IMR-90 (cell line): ENCODE results near the gene HTR1E. TPM values are rescaled to one million over a fixed set of nuclear protein-coding genes. Genes with fewer than 3 reads are reported as not detected.

Source experiments
- ATAC-seq: fragments of 200-7000 bp; cut with Tn5 transposase; 2 replicates; pipeline ENCODE4 v1.9.1; 2020; ENCODE audit warnings: low read depth, mild to moderate bottlenecking, moderate library complexity
- BruUV-seq: library from RNA; stranded (reverse); fragments of 400-500 nt; replicated peaks from 2 replicates; lab custom pipeline; 2021; lab: Mats Ljungman, UMichigan
- CTCF ChIA-PET: fragments of 300-600 bp; formaldehyde crosslinking; extraction: SDS; loops from one replicate; lab custom pipeline; 2021; ENCODE audit warnings: antibody characterized with exemption; lab: Yijun Ruan, JAX
- POLR2A ChIA-PET: fragments of 300-600 bp; sonication (Branson Sonifier 250); formaldehyde crosslinking; loops from one replicate; lab custom pipeline; 2022; ENCODE audit warnings: antibody characterized with exemption; ENCODE audit not compliant: unreplicated experiment; lab: Charles Lee
- DNase-seq: peaks from one replicate; pipeline ENCODE4 v3.0.0; 2013
- H2AFZ ChIP-seq: replicated peaks from 2 replicates; pipeline ENCODE3; 2013; ENCODE audit warnings: low read length, mild to moderate bottlenecking; ENCODE audit not compliant: poor library complexity
- H2AK5ac ChIP-seq: 2 replicates; pipeline ENCODE4 v1.6.1; 2013; ENCODE audit warnings: low read depth, low read length, inconsistent platforms
- H2AK9ac ChIP-seq: replicated peaks from 2 replicates; pipeline ENCODE3; 2013; ENCODE audit warnings: mild to moderate bottlenecking, low read depth, low read length, moderate library complexity; ENCODE audit not compliant: poor library complexity
- H2BK120ac ChIP-seq: 2 replicates; pipeline ENCODE4 v1.6.1; 2013; ENCODE audit warnings: low read depth, low read length, inconsistent platforms
- H2BK15ac ChIP-seq: 3 replicates; pipeline ENCODE4 v1.6.1; 2013; ENCODE audit warnings: low read depth, low read length, inconsistent platforms
- H2BK20ac ChIP-seq: 2 replicates; pipeline ENCODE4 v1.6.1; 2013; ENCODE audit warnings: low read depth, mild to moderate bottlenecking, inconsistent platforms, low read length, moderate library complexity
- H2BK5ac ChIP-seq: 2 replicates; pipeline ENCODE4 v1.6.1; 2013; ENCODE audit warnings: mild to moderate bottlenecking, low read depth, low read length, inconsistent platforms; ENCODE audit not compliant: poor library complexity, severe bottlenecking
- H3K14ac ChIP-seq: replicated peaks from 2 replicates; pipeline ENCODE4 v1.6.1; 2013; ENCODE audit warnings: low read depth, low read length, inconsistent platforms
- H3K18ac ChIP-seq: 2 replicates; pipeline ENCODE4 v1.6.1; 2013; ENCODE audit warnings: low read depth, low read length, control low read depth
- H3K23ac ChIP-seq: 2 replicates; pipeline ENCODE4 v1.6.1; 2013; ENCODE audit warnings: low read depth, low read length, inconsistent platforms
- H3K27ac ChIP-seq: 2 replicates; pipeline ENCODE4 v1.5.1; 2013; ENCODE audit warnings: mild to moderate bottlenecking, control low read depth, low read length; ENCODE audit not compliant: insufficient read depth
- H3K27me3 ChIP-seq: 2 replicates; pipeline ENCODE4 v1.6.1; 2013; ENCODE audit warnings: low read length; ENCODE audit not compliant: control insufficient read depth, insufficient read depth
- H3K36me3 ChIP-seq: 2 replicates; pipeline ENCODE4 v1.6.1; 2013; ENCODE audit warnings: low read length, mixed read lengths; ENCODE audit not compliant: control insufficient read depth, insufficient read depth
- H3K4ac ChIP-seq: 2 replicates; pipeline ENCODE4 v1.6.1; 2013; ENCODE audit warnings: low read depth, low read length, inconsistent platforms
- H3K4me1 ChIP-seq: 2 replicates; pipeline ENCODE4 v1.6.1; 2013; ENCODE audit warnings: low read length, mixed read lengths; ENCODE audit not compliant: control insufficient read depth, insufficient read depth
- H3K4me2 ChIP-seq: 2 replicates; pipeline ENCODE4 v1.6.1; 2013; ENCODE audit warnings: low read depth, mild to moderate bottlenecking, control low read depth, low read length, moderate library complexity
- H3K4me3 ChIP-seq: 2 replicates; pipeline ENCODE4 v1.5.1; 2013; ENCODE audit warnings: low read depth, mild to moderate bottlenecking, control low read depth, low read length, moderate library complexity; ENCODE audit not compliant: insufficient read depth
- H3K56ac ChIP-seq: 2 replicates; pipeline ENCODE4 v1.6.1; 2013; ENCODE audit warnings: low read length, inconsistent platforms; ENCODE audit not compliant: insufficient read depth; ENCODE audit errors: extremely low read depth
- H3K79me1 ChIP-seq, 2 experiments: 2 replicates each; pipeline ENCODE4 v1.6.1; 2013; ENCODE audit warnings: low read length in 2 of 2, inconsistent platforms in 1 of 2, low read depth in 1 of 2
- H3K9ac ChIP-seq: 2 replicates; pipeline ENCODE4 v1.6.1; 2013; ENCODE audit warnings: low read depth, low read length, control low read depth
- H3K9me1 ChIP-seq: 2 replicates; pipeline ENCODE4 v1.6.1; 2013; ENCODE audit warnings: low read length, inconsistent platforms; ENCODE audit not compliant: insufficient read depth
- H3K9me3 ChIP-seq: 2 replicates; pipeline ENCODE4 v1.6.1; 2013; ENCODE audit warnings: low read length; ENCODE audit not compliant: control insufficient read depth, insufficient read depth
- H4K20me1 ChIP-seq: 2 replicates; pipeline ENCODE4 v1.6.1; 2013; ENCODE audit warnings: low read length, inconsistent platforms; ENCODE audit not compliant: insufficient read depth
- H4K5ac ChIP-seq: 2 replicates; pipeline ENCODE4 v1.6.1; 2013; ENCODE audit warnings: mild to moderate bottlenecking, low read depth, low read length, control low read depth
- H4K8ac ChIP-seq, 2 experiments: 2 replicates each; pipeline ENCODE4 v1.6.1; 2013; ENCODE audit warnings: low read depth in 2 of 2, low read length in 2 of 2, control low read depth in 1 of 2, inconsistent platforms in 1 of 2
- H4K91ac ChIP-seq: 2 replicates; pipeline ENCODE4 v1.6.1; 2013; ENCODE audit warnings: low read depth, low read length, inconsistent platforms; ENCODE audit not compliant: insufficient read depth
- BHLHE40 ChIP-seq: fragments of 150-350 bp; IDR thresholded peaks from 2 replicates; pipeline ENCODE4 v1.6.1; 2016; ENCODE audit warnings: mild to moderate bottlenecking, low read depth, low read length
- CEBPB ChIP-seq: IDR thresholded peaks from 2 replicates; pipeline ENCODE4 v1.6.1; 2012; ENCODE audit warnings: low read depth, low read length, improper control_type of control experiment
- CHD1 ChIP-seq: IDR thresholded peaks from 2 replicates; pipeline ENCODE4 v1.6.1; 2012; ENCODE audit warnings: low read depth, low read length, improper control_type of control experiment
- FOS ChIP-seq: fragments of 150-350 bp; IDR thresholded peaks from 2 replicates; pipeline ENCODE4 v1.6.1; 2016; ENCODE audit warnings: low read depth, low read length
- MAFK ChIP-seq: IDR thresholded peaks from 2 replicates; pipeline ENCODE4 v1.6.1; 2012; ENCODE audit warnings: low read depth, low read length, improper control_type of control experiment
- MAZ ChIP-seq: IDR thresholded peaks from 2 replicates; pipeline ENCODE4 v1.6.1; 2012; ENCODE audit warnings: low read depth, mild to moderate bottlenecking, low read length, improper control_type of control experiment, moderate library complexity, borderline replicate concordance
- MXI1 ChIP-seq: IDR thresholded peaks from 2 replicates; pipeline ENCODE4 v1.6.1; 2012; ENCODE audit warnings: low read depth, mild to moderate bottlenecking, low read length, moderate library complexity, borderline replicate concordance
- NFE2L2 ChIP-seq: fragments of 150-350 bp; IDR thresholded peaks from 2 replicates; pipeline ENCODE4 v1.6.1; 2016; ENCODE audit warnings: low read depth, mild to moderate bottlenecking, low read length
- POLR2A ChIP-seq: IDR thresholded peaks from 2 replicates; pipeline ENCODE4 v1.6.1; 2012; ENCODE audit warnings: mild to moderate bottlenecking, low read depth, low read length
- RAD21 ChIP-seq: IDR thresholded peaks from 2 replicates; pipeline ENCODE4 v1.6.1; 2012; ENCODE audit warnings: low read length, improper control_type of control experiment
- RCOR1 ChIP-seq: IDR thresholded peaks from 2 replicates; pipeline ENCODE4 v1.6.1; 2012; ENCODE audit warnings: mild to moderate bottlenecking, low read length, improper control_type of control experiment; ENCODE audit not compliant: insufficient replicate concordance
- RFX5 ChIP-seq: IDR thresholded peaks from 2 replicates; pipeline ENCODE4 v1.8.0; 2012; ENCODE audit warnings: low read depth, mild to moderate bottlenecking, low read length, moderate library complexity
- SMC3 ChIP-seq: fragments of 150-350 bp; IDR thresholded peaks from 2 replicates; pipeline ENCODE4 v1.6.1; 2016; ENCODE audit warnings: low read depth, mild to moderate bottlenecking, antibody characterized with exemption, low read length, moderate library complexity
- WGBS, 2 experiments: methylation state at CpG; one replicate each; pipeline versions ENCODE4 v1.1.5 to v1.1.7; 2013; ENCODE audit warnings: missing lambda C conversion rate in 2 of 2; ENCODE audit not compliant: insufficient read length in 1 of 2; ENCODE audit errors: extremely low coverage in 2 of 2; 5-methylcytosine and 5-hydroxymethylcytosine counted together
- dilution Hi-C: fragments of 300-500 bp; cut with HindIII; formaldehyde crosslinking; loops from one replicate; pipeline ENCODE4 v1.14.3; 2018; ENCODE audit warnings: low sequenced_read_pairs; ENCODE audit not compliant: unreplicated experiment
- in situ Hi-C: fragments of 300-500 bp; cut with MboI; formaldehyde crosslinking; loops from 3 replicates; pipeline ENCODE4 v1.14.3; 2019; ENCODE audit warnings: low sequenced_read_pairs, inconsistent platforms, mixed read lengths
- intact Hi-C: fragments of 100-400 bp; cut with micrococcal nuclease; formaldehyde crosslinking; loops from 2 replicates; pipeline ENCODE4 v1.10.0; 2022
- polyA plus RNA-seq, 3 experiments: library from polyadenylated mRNA; depleted of rRNA; stranded (reverse); fragments of >200 nt; gene quantifications; 2 replicates each; pipeline ENCODE4 v1.2.3, GENCODE V29; 2012; ENCODE audit warnings: low replicate concordance in 1 of 3
- total RNA-seq: library from RNA; depleted of rRNA; stranded (reverse); fragments of >200 nt; gene quantifications from 2 replicates; pipeline ENCODE4 v1.2.3, GENCODE V29; 2012
- TF ChIP-seq, protein P1 (sequence below): fragments of 150-350 bp; IDR thresholded peaks from 2 replicates; pipeline ENCODE4 v1.6.1; 2016; ENCODE audit warnings: low read depth, mild to moderate bottlenecking, low read length, moderate library complexity, borderline replicate concordance
- TF ChIP-seq, protein P2 (sequence below): fragments of 150-350 bp; IDR thresholded peaks from 2 replicates; pipeline ENCODE4 v1.6.1; 2017; ENCODE audit warnings: mild to moderate bottlenecking, antibody characterized with exemption, low read length, low read depth
- TF ChIP-seq, protein P3 (sequence below): conservative IDR thresholded peaks from 2 replicates; pipeline ENCODE4 v1.5.1; 2012; ENCODE audit warnings: mild to moderate bottlenecking, low read depth, low read length, improper control_type of control experiment

Gene HTR1E
- total and polyA plus RNA-seq, 2 of the 4 experiments (the other 2 are of a cell fraction), result not detected

DNA sequence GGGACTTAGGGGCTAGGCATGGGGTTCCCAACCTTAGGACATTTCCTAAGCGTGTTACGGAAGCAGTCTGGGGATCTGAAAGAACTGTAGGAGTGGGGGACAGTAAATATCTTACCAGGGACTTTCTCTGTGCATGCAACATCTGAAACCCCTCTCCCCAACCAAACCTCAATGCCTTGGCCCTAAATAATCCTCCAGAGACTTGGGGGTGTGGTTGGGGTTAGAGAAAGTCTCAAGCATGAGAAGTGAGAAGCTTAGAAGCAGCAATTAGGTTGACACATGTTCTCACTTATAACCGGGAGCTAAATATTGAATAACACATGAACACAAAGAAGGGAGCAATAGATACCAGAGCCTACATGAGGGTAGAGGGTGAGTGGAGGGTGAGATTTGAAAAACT lies 74.7 kb downstream of the HTR1E start:
- Histone ChIP-seq H3K27ac (no peak overlapping the region), H3K4ac (no peak overlapping the region), H4K5ac (no peak overlapping the region), H3K23ac (no peak overlapping the region), H2BK120ac (no peak overlapping the region), H3K9me1 (no peaks in the 10 kb centered on the region), H4K20me1 (no peaks in the 10 kb centered on the region), H3K4me3 (no peak overlapping the region), H3K9ac (no peak overlapping the region), H3K18ac (no peak overlapping the region), H3K4me1 (no peaks in the 10 kb centered on the region), H2AK9ac (no peak overlapping the region), H3K79me1 (no peaks in the 10 kb centered on the region), H2BK5ac (no peak overlapping the region), H3K9me3 (no peaks in the 10 kb centered on the region), H4K8ac (no peak overlapping the region), H2BK20ac (no peak overlapping the region), H3K36me3 (no peaks in the 10 kb centered on the region), H2AK5ac (no peak overlapping the region), H4K91ac (no peak overlapping the region), H2AFZ (no peak overlapping the region), H3K14ac (no peak overlapping the region), H3K4me2 (no peak overlapping the region), H2BK15ac (no peak overlapping the region), H3K27me3 (no peaks in the 10 kb centered on the region), H3K56ac (no peak overlapping the region)
- dilution Hi-C loops, result no loop called here
- DNase-seq, result no peak
- TF ChIP-seq RCOR1, result no peak
- TF ChIP-seq POLR2A, result no peak
- TF ChIP-seq, protein P1, sequence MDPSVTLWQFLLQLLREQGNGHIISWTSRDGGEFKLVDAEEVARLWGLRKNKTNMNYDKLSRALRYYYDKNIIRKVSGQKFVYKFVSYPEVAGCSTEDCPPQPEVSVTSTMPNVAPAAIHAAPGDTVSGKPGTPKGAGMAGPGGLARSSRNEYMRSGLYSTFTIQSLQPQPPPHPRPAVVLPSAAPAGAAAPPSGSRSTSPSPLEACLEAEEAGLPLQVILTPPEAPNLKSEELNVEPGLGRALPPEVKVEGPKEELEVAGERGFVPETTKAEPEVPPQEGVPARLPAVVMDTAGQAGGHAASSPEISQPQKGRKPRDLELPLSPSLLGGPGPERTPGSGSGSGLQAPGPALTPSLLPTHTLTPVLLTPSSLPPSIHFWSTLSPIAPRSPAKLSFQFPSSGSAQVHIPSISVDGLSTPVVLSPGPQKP, result no peak
- no peak for TF ChIP-seq SMC3
- no peak for TF ChIP-seq MAZ
- TF ChIP-seq RAD21, result no peak
- no peak for TF ChIP-seq CEBPB
- TF ChIP-seq, protein P2, sequence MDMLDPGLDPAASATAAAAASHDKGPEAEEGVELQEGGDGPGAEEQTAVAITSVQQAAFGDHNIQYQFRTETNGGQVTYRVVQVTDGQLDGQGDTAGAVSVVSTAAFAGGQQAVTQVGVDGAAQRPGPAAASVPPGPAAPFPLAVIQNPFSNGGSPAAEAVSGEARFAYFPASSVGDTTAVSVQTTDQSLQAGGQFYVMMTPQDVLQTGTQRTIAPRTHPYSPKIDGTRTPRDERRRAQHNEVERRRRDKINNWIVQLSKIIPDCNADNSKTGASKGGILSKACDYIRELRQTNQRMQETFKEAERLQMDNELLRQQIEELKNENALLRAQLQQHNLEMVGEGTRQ, result no peak
- TF ChIP-seq, protein P3, sequence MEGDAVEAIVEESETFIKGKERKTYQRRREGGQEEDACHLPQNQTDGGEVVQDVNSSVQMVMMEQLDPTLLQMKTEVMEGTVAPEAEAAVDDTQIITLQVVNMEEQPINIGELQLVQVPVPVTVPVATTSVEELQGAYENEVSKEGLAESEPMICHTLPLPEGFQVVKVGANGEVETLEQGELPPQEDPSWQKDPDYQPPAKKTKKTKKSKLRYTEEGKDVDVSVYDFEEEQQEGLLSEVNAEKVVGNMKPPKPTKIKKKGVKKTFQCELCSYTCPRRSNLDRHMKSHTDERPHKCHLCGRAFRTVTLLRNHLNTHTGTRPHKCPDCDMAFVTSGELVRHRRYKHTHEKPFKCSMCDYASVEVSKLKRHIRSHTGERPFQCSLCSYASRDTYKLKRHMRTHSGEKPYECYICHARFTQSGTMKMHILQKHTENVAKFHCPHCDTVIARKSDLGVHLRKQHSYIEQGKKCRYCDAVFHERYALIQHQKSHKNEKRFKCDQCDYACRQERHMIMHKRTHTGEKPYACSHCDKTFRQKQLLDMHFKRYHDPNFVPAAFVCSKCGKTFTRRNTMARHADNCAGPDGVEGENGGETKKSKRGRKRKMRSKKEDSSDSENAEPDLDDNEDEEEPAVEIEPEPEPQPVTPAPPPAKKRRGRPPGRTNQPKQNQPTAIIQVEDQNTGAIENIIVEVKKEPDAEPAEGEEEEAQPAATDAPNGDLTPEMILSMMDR, result no peak
- TF ChIP-seq MAFK, result no peak
- TF ChIP-seq RFX5, result no peak
- no peak for TF ChIP-seq CHD1
- TF ChIP-seq NFE2L2, result no peak
- no peak for TF ChIP-seq FOS
- no peak for TF ChIP-seq BHLHE40
- TF ChIP-seq MXI1, result no peak
- in situ Hi-C loops, result loop anchor here (25.0 kb wide), 1 partner anchor 1250 kb away; no protein-coding TSS in a partner anchor
- POLR2A ChIA-PET, result no interaction called here
- CTCF ChIA-PET, result no interaction called here
- no CpG with 5 or more reads among the region's 3 CpGs for WGBS, 2 experiments
- ATAC-seq, result no peak
- no TSS peak for BruUV-seq
- intact Hi-C loops, result no loop called here
